Measurements from ENCODE around the gene RUNDC3A.
A peak's percentile ranks its signal among the peaks of the same experiment; 100 is the strongest.
"Not testable (repeated sequence)": the region's sequence is repeated elsewhere in the genome, so short reads cannot be mapped to it uniquely, and the experiment has no call there.

Gene RUNDC3A

GRCh38 chr17:44361292-44362260 lies 53.2 kb downstream of the RUNDC3A start:
- DNase-seq: no peak

- no peak for DNase-seq
These were observed 54.1 kb downstream of the RUNDC3A start for GRCh38 chr17:44362459-44362948.

- no peak for DNase-seq
These were observed 54.7 kb downstream of the RUNDC3A start for GRCh38 chr17:44362949-44363612.

GRCh38 chr17:44363613-44364159 lies 55.3 kb downstream of the RUNDC3A start, which contains the start of gene FAM171A2:
Gene FAM171A2 (minus strand): TSS chr17:44363853. CDS start chr17:44363714, 139 bp downstream.
- DNase-seq: peak; percentile 35 to 36

- not testable (repeated sequence) for DNase-seq
These were observed 56.6 kb downstream of the RUNDC3A start for GRCh38 chr17:44365051-44365450.

- DNase-seq: no peak
These were observed 59.0 kb downstream of the RUNDC3A start for GRCh38 chr17:44367231-44367979.

All from Kasumi-1 (cell line).